Upper lobe of right lung (tissue), 1 donor: ENCODE data around the gene TSPEAR. TPM values are rescaled to one million over a fixed set of nuclear protein-coding genes. Genes with fewer than 3 reads are reported as not detected.
"Not testable (repeated sequence)": the region's sequence is repeated elsewhere in the genome, so short reads cannot be mapped to it uniquely, and the experiment has no call there.

Experiments used
- ATAC-seq: fragments of 200-7000 bp; cut with Tn5 transposase; one replicate; pipeline ENCODE4 v1.9.1; 2020; ENCODE audit warnings: mild to moderate bottlenecking, moderate library complexity
- DNase-seq: peaks from one replicate; pipeline ENCODE4 v3.0.0-alpha.2; 2020
- H3K27ac ChIP-seq: fragments of 200-600 bp; one replicate; pipeline ENCODE4 v1.8.0; 2022
- H3K27me3 ChIP-seq: fragments of 200-600 bp; one replicate; pipeline ENCODE4 v1.8.0; 2022; ENCODE audit warnings: mild to moderate bottlenecking
- H3K36me3 ChIP-seq: fragments of 200-600 bp; one replicate; pipeline ENCODE4 v1.8.0; 2022
- H3K4me1 ChIP-seq: fragments of 200-600 bp; one replicate; pipeline ENCODE4 v1.8.0; 2022
- H3K4me3 ChIP-seq: fragments of 200-600 bp; one replicate; pipeline ENCODE4 v1.8.0; 2022; ENCODE audit warnings: mild to moderate bottlenecking
- H3K9me3 ChIP-seq: fragments of 200-600 bp; one replicate; pipeline ENCODE4 v1.8.0; 2022
- CTCF ChIP-seq: fragments of 200-600 bp; IDR thresholded peaks from one replicate; pipeline ENCODE4 v1.8.0; 2022; ENCODE audit warnings: antibody characterized with exemption
- intact Hi-C: fragments of 100-400 bp; cut with DNase I; formaldehyde crosslinking; loops from one replicate; pipeline ENCODE4 v1.11.0; 2022
- total RNA-seq: library from RNA; stranded (reverse); fragmentation: NEBNext Ultra II Directional; extraction: Animal tissue kit (Norgen Biotek cat#: 25700); gene quantifications from one replicate; pipeline ENCODE4 v1.2.1, GENCODE V29; 2021
- donor health status: DM: no; HTN: yes; CAD: no; lungs with severe emphysema.

Gene TSPEAR
- total RNA-seq, 1 donor from 2014 or later = 0.23 TPM

- Histone ChIP-seq H3K27ac (no peak overlapping the region), H3K27me3 (no peaks in the 10 kb centered on the region), H3K4me1 (no peaks in the 10 kb centered on the region), H3K36me3 (no peaks in the 10 kb centered on the region), H3K4me3 (no peak overlapping the region), H3K9me3 (peaks cover 9% of the 10 kb centered on the region)
- ATAC-seq (no peak), DNase-seq (no peak)
- TF ChIP-seq CTCF = no peak
- intact Hi-C loops = no loop called here
Measured at GRCh38 chr21:44611551-44611950, 99.8 kb downstream of the TSPEAR start.

DNA sequence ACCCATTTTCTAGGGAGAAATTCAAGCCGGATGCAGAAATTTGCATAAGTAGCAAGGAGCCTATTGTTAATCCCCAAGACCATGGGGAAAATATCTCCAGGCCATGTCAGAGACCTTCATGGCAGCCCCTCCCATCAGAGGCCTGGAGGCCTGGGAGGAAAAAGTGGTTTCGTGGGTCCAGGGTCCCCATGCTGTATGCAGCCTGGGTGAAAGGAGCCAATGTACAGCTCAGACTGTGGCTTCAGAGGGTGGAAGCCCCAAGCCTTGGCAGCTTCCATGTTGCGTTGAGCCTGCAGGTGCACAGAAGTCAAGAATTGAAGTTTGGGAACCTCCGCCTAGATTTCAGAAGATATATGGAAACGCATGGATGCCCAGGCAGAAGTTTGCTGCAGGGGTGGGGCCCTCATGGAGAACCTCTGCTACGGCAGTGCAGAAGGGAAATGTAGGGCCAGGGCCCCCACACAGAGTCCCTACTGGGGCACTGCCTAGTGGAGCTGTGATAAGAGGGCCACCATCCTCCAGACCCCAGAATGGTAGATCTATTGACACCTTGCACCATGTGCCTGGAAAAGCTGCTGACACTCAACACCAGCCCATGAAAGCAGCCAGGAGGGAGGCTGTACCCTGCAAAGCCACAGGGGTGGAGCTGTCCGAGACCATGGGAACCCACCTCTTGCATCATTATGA lies 101.1 kb downstream of the TSPEAR start:
- H3K4me1 ChIP-seq, DNase-seq, H3K4me3 ChIP-seq, H3K9me3 ChIP-seq, H3K36me3 ChIP-seq, intact Hi-C loops, ATAC-seq, H3K27ac ChIP-seq, H3K27me3 ChIP-seq: not testable (repeated sequence)

- no peak for DNase-seq
- Histone ChIP-seq H3K4me3 (no peak overlapping the region), H3K27ac (no peak overlapping the region), H3K27me3 (no peaks in the 10 kb centered on the region), H3K36me3 (no peaks in the 10 kb centered on the region), H3K9me3 (peaks cover 9% of the 10 kb centered on the region), H3K4me1 (no peaks in the 10 kb centered on the region)
- no peak for TF ChIP-seq CTCF
- ATAC-seq = no peak
- intact Hi-C loops = no loop called here
Measured at GRCh38 chr21:44609193-44609592, 102.2 kb downstream of the TSPEAR start.

DNA sequence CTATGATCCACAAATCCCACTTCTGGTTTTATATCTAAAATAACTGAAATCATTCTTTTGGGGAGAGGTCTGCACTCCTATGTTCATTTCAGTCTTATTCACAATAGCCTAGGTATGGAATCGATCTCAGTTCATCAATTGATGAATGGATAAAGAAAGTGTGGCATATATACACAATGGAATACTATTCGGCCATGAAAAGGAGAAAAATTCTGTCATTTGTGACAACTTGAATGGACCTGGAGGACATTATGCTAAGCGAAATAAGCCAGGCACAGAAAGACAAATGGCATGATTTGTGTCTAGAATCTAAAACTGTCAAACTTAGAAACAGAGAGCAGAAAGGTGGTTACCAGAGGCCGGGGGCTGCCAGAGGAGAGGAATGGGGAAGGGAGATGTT lies 104.9 kb downstream of the TSPEAR start:
- Histone ChIP-seq H3K4me3 (no peak overlapping the region), H3K36me3 (no peaks in the 10 kb centered on the region), H3K27ac (no peak overlapping the region), H3K27me3 (peaks cover 9% of the 10 kb centered on the region), H3K4me1 (no peaks in the 10 kb centered on the region), H3K9me3 (peaks cover 9% of the 10 kb centered on the region)
- intact Hi-C loops = no loop called here
- TF ChIP-seq CTCF = no peak
- ATAC-seq = no peak
- no peak for DNase-seq

DNA sequence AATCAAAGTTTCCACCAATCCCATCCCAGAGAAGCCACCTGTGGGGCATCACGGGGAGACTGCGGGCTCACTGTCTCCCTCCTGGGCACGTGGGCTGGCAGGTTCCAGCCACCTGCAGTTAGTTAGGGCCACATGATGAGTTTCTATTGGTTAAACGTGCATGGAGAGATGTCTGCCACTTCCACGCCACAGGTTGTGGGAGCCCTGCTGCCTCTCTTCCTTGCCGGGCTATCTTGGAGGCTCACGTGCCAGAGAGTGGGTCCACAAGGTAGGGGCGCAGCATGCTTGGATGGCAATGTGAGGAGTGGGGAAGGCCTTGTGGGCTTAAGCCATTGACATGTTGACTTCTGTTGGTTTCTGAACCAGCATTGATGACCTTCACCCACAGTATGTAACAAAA lies 107.5 kb downstream of the TSPEAR start:
- Histone ChIP-seq H3K27ac (no peak overlapping the region), H3K27me3 (peaks cover 9% of the 10 kb centered on the region), H3K36me3 (no peaks in the 10 kb centered on the region), H3K4me1 (no peaks in the 10 kb centered on the region), H3K9me3 (no peaks in the 10 kb centered on the region), H3K4me3 (no peak overlapping the region)
- intact Hi-C loops = no loop called here
- no peak for TF ChIP-seq CTCF
- ATAC-seq (no peak), DNase-seq (no peak)

- Histone ChIP-seq H3K27ac (no peak overlapping the region), H3K27me3 (peaks cover 9% of the 10 kb centered on the region), H3K4me3 (no peak overlapping the region), H3K36me3 (no peaks in the 10 kb centered on the region), H3K9me3 (no peaks in the 10 kb centered on the region), H3K4me1 (no peaks in the 10 kb centered on the region)
- no peak for ATAC-seq
- no peak for TF ChIP-seq CTCF
- DNase-seq = peak; percentile 48
- intact Hi-C loops = no loop called here
Measured at GRCh38 chr21:44603109-44603875, 108.1 kb downstream of the TSPEAR start.
